ENCODE measurements around the gene EEF2.
A peak's percentile ranks its signal among the peaks of the same experiment; 100 is the strongest.

The EEF2 gene

DNA sequence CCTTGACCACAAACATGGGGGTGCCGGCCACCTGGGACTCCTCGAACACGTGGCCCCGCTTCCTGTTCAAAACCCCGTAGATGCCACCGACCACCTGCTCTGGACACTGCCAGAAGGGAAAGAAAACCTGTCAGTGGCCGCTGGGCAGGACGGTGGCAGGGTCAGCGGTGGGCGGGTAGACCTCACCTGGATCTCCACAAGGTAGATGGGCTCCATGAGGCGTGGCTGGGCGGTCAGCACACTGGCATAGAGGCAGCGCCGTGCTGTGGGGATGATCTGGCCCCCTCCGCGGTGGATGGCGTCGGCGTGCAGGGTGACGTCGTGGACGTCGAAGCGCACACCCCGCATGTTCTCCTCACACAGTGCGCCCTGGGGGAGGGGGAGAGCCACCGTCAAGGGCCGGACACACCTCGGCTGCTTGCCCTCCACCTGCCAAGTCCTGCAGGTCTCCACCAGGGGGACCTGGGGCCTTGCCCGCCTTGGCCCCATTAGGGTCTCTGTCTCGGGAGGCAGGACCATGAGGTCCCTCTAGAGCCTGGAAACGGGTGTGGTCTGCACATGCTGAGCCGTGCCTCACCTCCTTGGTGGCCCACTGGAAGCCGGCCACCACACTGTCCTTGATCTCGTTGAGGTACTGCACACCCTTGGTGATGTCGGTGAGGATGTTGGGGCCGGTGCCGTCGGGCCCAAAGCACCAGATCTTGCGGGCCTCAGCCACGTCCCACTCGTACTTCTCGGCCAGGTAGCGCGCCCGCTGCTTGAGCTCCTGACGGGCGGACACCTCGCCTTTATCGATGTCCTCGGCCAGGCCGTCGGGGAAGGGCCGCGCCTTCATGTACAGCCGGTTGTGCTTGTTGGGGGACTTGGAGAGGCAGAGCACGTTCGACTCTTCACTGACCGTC lies 7.8 kb downstream of the EEF2 start:
- Histone ChIP-seq H3K9me3 (no peaks in the 10 kb centered on the region), H3K27me3 (no peaks in the 10 kb centered on the region), H3K36me3 (peaks cover 72% of the 10 kb centered on the region), H3K4me3 (ENCODE audit: low read depth in 1 of 2, low read length in 1 of 2) (no peak overlapping the region), H3K4me1 (ENCODE audit: control insufficient read depth in 1 of 2, insufficient read depth in 1 of 2, low read depth in 1 of 2, low read length in 1 of 2) (no peaks in the 10 kb centered on the region), H3K27ac (no peak overlapping the region)
- TF ChIP-seq, protein P1, sequence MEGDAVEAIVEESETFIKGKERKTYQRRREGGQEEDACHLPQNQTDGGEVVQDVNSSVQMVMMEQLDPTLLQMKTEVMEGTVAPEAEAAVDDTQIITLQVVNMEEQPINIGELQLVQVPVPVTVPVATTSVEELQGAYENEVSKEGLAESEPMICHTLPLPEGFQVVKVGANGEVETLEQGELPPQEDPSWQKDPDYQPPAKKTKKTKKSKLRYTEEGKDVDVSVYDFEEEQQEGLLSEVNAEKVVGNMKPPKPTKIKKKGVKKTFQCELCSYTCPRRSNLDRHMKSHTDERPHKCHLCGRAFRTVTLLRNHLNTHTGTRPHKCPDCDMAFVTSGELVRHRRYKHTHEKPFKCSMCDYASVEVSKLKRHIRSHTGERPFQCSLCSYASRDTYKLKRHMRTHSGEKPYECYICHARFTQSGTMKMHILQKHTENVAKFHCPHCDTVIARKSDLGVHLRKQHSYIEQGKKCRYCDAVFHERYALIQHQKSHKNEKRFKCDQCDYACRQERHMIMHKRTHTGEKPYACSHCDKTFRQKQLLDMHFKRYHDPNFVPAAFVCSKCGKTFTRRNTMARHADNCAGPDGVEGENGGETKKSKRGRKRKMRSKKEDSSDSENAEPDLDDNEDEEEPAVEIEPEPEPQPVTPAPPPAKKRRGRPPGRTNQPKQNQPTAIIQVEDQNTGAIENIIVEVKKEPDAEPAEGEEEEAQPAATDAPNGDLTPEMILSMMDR (IDR thresholded peaks at IDR 0.05), result no peak

GRCh38 chr19:3976495-3977241 lies 8.6 kb downstream of the EEF2 start:
- H3K27ac ChIP-seq, result no peak overlapping the region
- H3K4me1 ChIP-seq (ENCODE audit: control insufficient read depth in 1 of 2, insufficient read depth in 1 of 2, low read depth in 1 of 2, low read length in 1 of 2), result peaks cover 0 to under 1% of the 10 kb centered on the region in 2 experiments
- TF ChIP-seq, protein P1 (IDR thresholded peaks at IDR 0.05), result no peak
- no peaks in the 10 kb centered on the region for H3K9me3 ChIP-seq
- H3K36me3 ChIP-seq, result peaks cover 64% of the 10 kb centered on the region
- H3K27me3 ChIP-seq, result no peaks in the 10 kb centered on the region
- H3K4me3 ChIP-seq (ENCODE audit: low read depth in 1 of 2, low read length in 1 of 2), result no peak overlapping the region

- H3K27me3 ChIP-seq, result no peaks in the 10 kb centered on the region
- H3K4me3 ChIP-seq (ENCODE audit: low read depth in 1 of 2, low read length in 1 of 2), result no peak overlapping the region
- TF ChIP-seq, protein P1 (IDR thresholded peaks at IDR 0.05), result no peak
- H3K27ac ChIP-seq, result no peak overlapping the region
- H3K9me3 ChIP-seq, result no peaks in the 10 kb centered on the region
- peaks cover 54% of the 10 kb centered on the region for H3K36me3 ChIP-seq
- peaks cover 5 to 6% of the 10 kb centered on the region in 2 experiments for H3K4me1 ChIP-seq (ENCODE audit: control insufficient read depth in 1 of 2, insufficient read depth in 1 of 2, low read depth in 1 of 2, low read length in 1 of 2)
Observed at GRCh38 chr19:3975637-3976087, 9.6 kb downstream of the EEF2 start.

DNA sequence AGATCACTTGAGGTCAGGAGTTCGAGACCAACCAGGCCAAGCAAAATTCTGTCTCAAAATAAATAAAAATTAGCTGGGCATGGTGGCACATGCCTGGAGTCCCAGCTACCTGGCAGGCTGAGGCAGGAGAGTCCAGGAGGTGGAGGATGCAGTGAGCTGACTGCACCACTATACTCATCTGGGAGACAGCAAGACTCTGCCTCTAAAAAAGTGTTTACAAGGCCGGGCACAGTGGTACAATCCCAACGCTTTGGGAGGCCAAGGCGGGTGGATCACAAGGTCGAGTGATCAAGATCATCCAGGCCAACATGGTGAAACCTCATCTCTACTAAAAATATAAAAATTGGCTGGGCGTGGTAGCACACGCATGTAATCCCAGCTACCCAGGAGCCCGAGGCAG lies 10.1 kb downstream of the EEF2 start:
- no peaks in the 10 kb centered on the region for H3K9me3 ChIP-seq
- no peaks in the 10 kb centered on the region for H3K27me3 ChIP-seq
- H3K4me3 ChIP-seq (ENCODE audit: low read depth in 1 of 2, low read length in 1 of 2), result no peak overlapping the region
- H3K36me3 ChIP-seq, result peaks cover 48% of the 10 kb centered on the region
- H3K27ac ChIP-seq, result no peak overlapping the region
- peaks cover 10 to 11% of the 10 kb centered on the region in 2 experiments for H3K4me1 ChIP-seq (ENCODE audit: control insufficient read depth in 1 of 2, insufficient read depth in 1 of 2, low read depth in 1 of 2, low read length in 1 of 2)
- TF ChIP-seq, protein P1 (IDR thresholded peaks at IDR 0.05), result no peak

DNA sequence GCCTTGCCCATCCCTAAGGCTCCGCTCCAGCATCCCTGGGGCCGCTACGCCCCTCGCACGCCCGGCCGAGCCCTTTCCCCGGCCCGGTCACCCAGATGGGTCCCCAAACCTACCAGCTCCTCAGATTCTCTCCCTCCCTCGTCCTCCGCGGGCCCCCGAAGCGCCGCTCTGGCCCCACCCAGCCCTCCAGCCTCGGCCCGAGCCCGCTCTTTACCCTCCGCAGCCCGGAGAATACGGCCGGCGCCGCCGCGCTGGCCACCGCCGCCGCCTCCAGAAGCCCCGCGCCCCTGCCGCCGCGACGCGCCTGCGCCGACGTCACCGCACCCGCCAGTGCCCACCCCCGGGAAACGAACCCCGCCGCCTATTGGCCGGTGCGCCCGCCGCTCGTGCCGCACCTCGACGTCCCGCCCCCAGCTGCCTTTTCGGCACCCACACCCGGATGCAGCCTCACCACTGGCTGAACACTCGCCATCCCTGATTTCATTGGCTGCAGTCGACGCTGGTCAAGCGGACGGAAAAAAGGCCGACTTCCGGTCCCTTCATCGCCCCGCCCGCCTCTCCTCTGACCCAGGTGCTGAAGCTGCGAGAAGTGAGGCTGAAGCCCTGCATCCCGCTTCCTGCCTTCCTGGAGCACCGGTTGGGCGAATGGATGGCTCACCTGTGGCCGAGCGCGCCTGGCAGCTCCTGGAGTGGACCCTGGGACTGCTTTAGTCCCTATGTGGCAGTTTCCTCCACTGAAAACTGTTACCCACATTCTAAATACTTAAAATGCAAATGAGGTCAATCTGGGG lies 14.3 kb downstream of the EEF2 start, which contains the start of gene DAPK3:
TSS of gene DAPK3 (minus strand) at position 292 of the 791 bp plus-strand sequence. CDS start 1,364 bp downstream, outside the sequence.
- H3K27ac ChIP-seq, result peak within 1 kb of the TSS; percentile 84
- no peaks in the 10 kb centered on the region for H3K27me3 ChIP-seq
- TF ChIP-seq, protein P1 (IDR thresholded peaks at IDR 0.05), result peak; percentile 50
- H3K36me3 ChIP-seq, result peaks cover 46% of the 10 kb centered on the region
- H3K4me3 ChIP-seq (ENCODE audit: low read depth in 1 of 2, low read length in 1 of 2), result peak within 1 kb of the TSS; percentile 79 to 96
- H3K9me3 ChIP-seq, result no peaks in the 10 kb centered on the region
- H3K4me1 ChIP-seq (ENCODE audit: control insufficient read depth in 1 of 2, insufficient read depth in 1 of 2, low read depth in 1 of 2, low read length in 1 of 2), result peaks cover 13 to 14% of the 10 kb centered on the region in 2 experiments
